IMR-90 (cell line): ENCODE data around the gene ANKRD27.
"Not testable (repeated sequence)": the region's sequence is repeated elsewhere in the genome, so short reads cannot be mapped to it uniquely, and the experiment has no call there.

Experiments
- CEBPB ChIP-seq: IDR thresholded peaks from 2 replicates; pipeline ENCODE4 v1.6.1; 2012; ENCODE audit warnings: low read depth, low read length, improper control_type of control experiment
- MXI1 ChIP-seq: IDR thresholded peaks from 2 replicates; pipeline ENCODE4 v1.6.1; 2012; ENCODE audit warnings: low read depth, mild to moderate bottlenecking, low read length, moderate library complexity, borderline replicate concordance
- POLR2A ChIP-seq: IDR thresholded peaks from 2 replicates; pipeline ENCODE4 v1.6.1; 2012; ENCODE audit warnings: mild to moderate bottlenecking, low read depth, low read length
- RAD21 ChIP-seq: IDR thresholded peaks from 2 replicates; pipeline ENCODE4 v1.6.1; 2012; ENCODE audit warnings: low read length, improper control_type of control experiment
- RFX5 ChIP-seq: IDR thresholded peaks from 2 replicates; pipeline ENCODE4 v1.8.0; 2012; ENCODE audit warnings: low read depth, mild to moderate bottlenecking, low read length, moderate library complexity
- SMC3 ChIP-seq: fragments of 150-350 bp; IDR thresholded peaks from 2 replicates; pipeline ENCODE4 v1.6.1; 2016; ENCODE audit warnings: low read depth, mild to moderate bottlenecking, antibody characterized with exemption, low read length, moderate library complexity
- TF ChIP-seq, protein P1 (sequence below): conservative IDR thresholded peaks from 2 replicates; pipeline ENCODE4 v1.5.1; 2012; ENCODE audit warnings: mild to moderate bottlenecking, low read depth, low read length, improper control_type of control experiment
- TF ChIP-seq, protein P2 (sequence below): fragments of 150-350 bp; IDR thresholded peaks from 2 replicates; pipeline ENCODE4 v1.6.1; 2017; ENCODE audit warnings: mild to moderate bottlenecking, antibody characterized with exemption, low read length, low read depth

DNA sequence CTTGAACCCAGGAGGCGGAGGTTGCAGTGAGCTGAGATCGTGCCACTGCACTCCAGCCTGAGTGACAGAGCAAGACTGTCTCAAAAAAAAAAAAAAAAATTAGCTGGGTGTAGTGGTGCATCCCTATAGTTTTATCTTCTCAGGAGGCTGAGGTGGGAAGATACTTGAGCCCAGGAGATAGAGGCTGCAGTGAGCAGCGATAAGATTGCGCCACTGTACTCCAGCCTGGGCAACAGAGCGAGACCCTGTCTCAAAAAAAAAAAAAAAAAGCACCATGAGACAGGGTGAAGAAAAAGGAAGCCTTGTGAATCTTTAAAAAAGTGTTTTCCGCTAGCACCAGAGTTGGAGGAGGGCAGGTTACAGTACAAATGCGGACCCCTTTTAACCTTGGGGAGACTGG is 41.2 kb upstream of the ANKRD27 start:
- TF ChIP-seq RAD21, SMC3, CEBPB, MXI1, POLR2A, RFX5: not testable (repeated sequence)
- TF ChIP-seq, protein P1, sequence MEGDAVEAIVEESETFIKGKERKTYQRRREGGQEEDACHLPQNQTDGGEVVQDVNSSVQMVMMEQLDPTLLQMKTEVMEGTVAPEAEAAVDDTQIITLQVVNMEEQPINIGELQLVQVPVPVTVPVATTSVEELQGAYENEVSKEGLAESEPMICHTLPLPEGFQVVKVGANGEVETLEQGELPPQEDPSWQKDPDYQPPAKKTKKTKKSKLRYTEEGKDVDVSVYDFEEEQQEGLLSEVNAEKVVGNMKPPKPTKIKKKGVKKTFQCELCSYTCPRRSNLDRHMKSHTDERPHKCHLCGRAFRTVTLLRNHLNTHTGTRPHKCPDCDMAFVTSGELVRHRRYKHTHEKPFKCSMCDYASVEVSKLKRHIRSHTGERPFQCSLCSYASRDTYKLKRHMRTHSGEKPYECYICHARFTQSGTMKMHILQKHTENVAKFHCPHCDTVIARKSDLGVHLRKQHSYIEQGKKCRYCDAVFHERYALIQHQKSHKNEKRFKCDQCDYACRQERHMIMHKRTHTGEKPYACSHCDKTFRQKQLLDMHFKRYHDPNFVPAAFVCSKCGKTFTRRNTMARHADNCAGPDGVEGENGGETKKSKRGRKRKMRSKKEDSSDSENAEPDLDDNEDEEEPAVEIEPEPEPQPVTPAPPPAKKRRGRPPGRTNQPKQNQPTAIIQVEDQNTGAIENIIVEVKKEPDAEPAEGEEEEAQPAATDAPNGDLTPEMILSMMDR: not testable (repeated sequence)
- TF ChIP-seq, protein P2, sequence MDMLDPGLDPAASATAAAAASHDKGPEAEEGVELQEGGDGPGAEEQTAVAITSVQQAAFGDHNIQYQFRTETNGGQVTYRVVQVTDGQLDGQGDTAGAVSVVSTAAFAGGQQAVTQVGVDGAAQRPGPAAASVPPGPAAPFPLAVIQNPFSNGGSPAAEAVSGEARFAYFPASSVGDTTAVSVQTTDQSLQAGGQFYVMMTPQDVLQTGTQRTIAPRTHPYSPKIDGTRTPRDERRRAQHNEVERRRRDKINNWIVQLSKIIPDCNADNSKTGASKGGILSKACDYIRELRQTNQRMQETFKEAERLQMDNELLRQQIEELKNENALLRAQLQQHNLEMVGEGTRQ: not testable (repeated sequence)
